NCI-H2196 (cell line): Measurements from ENCODE around the gene CALHM5.

Experiments used
- DNase-seq: peaks from one replicate; lab custom pipeline; 2025; ENCODE audit not compliant: unreplicated experiment; lab: John Stamatoyannopoulos, UW

The CALHM5 gene

GRCh38 chr6:116545651-116546050 is 34.2 kb downstream of the CALHM5 start, which contains the start of gene TRAPPC3L:
TSS of gene TRAPPC3L (minus strand) at chr6:116545684. CDS start at chr6:116545514, 170 bp downstream.
- no peak for DNase-seq

DNA sequence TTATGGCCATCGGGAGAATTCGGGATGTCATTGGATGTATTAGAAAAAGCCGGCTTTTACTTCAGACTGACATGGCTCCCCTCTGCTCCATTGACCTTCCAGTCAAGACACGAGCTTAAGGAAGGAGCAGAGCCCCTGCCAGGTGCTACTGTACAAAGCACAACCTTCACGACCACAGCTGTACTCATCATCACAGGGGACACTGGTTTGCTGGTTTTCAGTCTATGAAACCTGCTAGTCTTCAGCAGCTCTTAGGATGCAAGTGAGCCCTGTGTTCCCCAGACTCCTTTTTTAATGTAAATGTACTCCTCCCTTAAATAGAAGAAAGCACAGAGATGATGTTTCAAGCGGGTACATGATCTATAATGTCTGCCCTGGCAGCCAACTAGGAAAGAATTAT is 35.9 kb downstream of the CALHM5 start:
- DNase-seq, result no peak

- DNase-seq, result no peak
Measured at GRCh38 chr6:116550796-116551195, 39.4 kb downstream of the CALHM5 start.

GRCh38 chr6:116553451-116553850 is 42.0 kb downstream of the CALHM5 start, which contains the start of gene CALHM4:
TSS of gene CALHM4 (plus strand) at chr6:116553751. CDS start at chr6:116553794, 43 bp downstream.
- DNase-seq, result no peak

GRCh38 chr6:116556065-116556464 is 44.6 kb downstream of the CALHM5 start:
- DNase-seq, result no peak

GRCh38 chr6:116556814-116557415 is 45.5 kb downstream of the CALHM5 start:
- no peak for DNase-seq

- DNase-seq, result peak; percentile 87
Measured at GRCh38 chr6:116557893-116558292, 46.5 kb downstream of the CALHM5 start.

GRCh38 chr6:116560130-116560529 is 48.7 kb downstream of the CALHM5 start:
- DNase-seq, result no peak

DNA sequence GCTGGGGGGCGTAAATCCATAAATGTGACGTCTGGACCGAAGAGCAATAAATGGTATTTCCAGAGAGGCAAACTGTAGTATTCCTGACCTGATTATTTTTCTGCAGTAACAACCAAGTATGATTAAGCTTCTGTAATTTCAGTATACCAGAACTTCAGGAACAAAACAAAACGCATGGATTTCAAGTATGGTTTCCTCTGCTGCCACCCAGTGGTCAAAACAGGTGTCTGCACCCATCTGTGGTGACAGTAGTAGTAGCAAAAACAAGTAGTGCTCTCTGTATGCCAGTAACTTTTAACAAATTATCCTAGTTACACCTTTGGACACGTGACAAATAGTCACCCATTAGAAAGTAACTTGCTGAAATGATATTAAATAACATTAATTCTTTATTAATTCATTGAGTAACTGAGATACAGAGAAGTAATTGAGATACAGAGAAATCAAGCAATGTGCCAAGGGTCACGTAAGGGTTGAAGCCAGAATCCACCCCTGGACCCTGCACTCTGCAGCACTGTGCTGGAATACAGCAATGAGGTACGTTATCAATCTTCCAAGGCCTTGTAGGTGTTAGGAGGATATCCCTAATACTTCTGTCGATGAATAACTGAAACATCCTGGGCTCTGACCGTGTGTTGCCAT is 50.1 kb downstream of the CALHM5 start:
- peak; percentile 79 for DNase-seq

GRCh38 chr6:116562019-116562403 is 50.6 kb downstream of the CALHM5 start:
- DNase-seq, result no peak

DNA sequence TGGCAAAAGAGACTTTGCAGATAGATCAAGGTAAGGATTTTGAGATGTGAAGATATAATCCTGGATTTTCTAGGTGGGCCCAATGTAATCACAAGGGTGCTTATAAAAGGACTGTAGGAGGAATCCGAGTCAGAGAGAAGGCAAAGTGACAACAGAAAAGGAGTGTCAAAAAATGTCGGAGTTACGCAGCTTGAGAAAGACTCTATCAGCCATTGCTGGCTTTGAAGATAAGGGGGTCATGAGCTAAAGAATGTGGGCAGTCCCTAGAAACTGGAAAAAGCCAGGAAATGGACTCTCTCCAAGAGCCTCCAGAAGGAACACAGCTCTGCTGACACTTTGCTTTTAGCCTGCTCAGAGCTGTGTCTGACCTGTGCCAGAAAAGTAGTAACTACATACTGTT is 51.2 kb downstream of the CALHM5 start:
- no peak for DNase-seq

DNA sequence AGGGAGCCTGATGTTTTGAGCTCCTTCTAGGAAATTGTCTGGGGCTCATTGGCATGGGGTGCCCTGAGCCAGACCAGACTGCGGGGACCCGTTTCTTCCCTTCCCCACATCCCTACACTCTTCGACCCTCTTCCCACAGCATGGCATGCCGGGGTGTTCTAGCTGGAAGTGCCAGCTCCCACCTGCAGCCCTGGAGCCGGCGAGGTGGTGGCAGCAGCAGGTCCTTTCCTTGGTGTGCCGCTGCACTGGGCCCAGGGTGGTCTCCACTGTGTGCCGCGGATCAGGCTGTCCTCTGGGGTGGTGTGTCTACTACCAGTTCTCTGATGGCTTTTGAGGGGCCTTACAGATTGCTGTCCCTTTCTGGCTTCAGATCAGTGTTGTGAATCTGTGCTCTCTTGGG is 52.4 kb downstream of the CALHM5 start:
- DNase-seq, result no peak

DNA sequence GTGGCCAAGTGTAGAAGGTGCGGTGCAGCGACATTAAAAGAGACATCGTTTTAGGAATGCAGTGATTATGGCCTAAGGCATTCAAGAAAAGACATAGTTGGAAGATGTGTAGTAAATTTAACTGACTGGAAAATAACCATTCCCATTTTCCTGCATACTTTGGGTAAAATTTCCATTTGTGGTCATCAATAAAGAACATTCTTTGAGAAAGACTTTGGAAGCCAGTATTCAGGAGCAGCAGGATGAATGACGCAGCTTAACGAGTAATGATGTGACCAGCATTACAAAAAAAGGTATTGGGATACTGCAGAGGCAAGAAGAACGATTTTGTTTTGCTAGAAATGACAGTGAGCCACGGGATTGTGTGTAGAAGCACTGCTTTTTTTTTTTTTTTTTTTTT is 52.9 kb downstream of the CALHM5 start:
- no peak for DNase-seq

GRCh38 chr6:116564921-116565872 is 53.8 kb downstream of the CALHM5 start:
- no peak for DNase-seq

GRCh38 chr6:116568111-116568510 is 56.7 kb downstream of the CALHM5 start:
- DNase-seq, result no peak

- DNase-seq, result no peak
Measured at GRCh38 chr6:116568821-116569755, 57.6 kb downstream of the CALHM5 start.

DNA sequence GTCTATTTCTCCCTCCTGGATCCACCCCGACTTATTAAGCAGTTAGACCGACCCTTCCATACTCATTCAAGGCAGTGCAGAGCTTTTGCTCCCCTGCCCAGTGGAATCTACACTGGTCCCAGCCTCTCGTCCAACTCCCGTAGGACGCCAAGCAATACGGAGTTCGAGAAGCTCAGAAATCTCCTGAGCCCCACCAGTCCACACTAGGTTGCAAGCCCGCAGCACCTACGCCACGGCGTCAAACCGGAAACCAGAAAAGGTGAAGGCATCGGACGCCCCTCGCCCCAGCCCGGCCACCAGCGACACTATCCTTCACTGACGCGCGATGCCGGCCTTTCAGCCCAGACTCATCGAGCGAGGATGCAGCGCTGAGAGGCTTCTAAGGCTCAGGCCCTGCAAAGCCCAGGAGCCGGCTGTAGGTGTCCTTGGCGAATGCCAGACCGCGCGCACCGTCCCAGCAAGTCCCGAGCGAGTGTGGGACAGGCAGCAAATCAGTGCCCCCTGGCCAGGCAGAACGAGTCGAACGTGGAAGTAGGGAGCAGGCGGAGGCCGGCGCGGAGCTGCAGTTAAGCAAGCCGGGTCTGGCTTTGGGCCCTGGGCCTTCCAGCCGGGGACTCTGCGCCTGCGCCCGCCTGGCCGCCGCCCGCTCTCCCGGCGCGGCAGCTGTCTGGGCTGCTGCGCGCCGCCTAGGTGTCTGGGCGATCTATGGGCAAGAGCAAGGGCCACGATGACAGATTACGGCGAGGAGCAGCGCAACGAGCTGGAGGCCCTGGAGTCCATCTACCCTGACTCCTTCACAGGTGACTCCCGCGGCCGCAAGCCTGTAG is 59.6 kb downstream of the CALHM5 start, which contains the start of gene RWDD1:
Gene RWDD1, plus strand, starts transcription at position 649 of the 827 bp plus-strand sequence. Its CDS starts 79 bp downstream, at position 728.
- peak; percentile 96 for DNase-seq

- DNase-seq, result no peak
Measured at GRCh38 chr6:116571683-116572000, 60.2 kb downstream of the CALHM5 start.

DNA sequence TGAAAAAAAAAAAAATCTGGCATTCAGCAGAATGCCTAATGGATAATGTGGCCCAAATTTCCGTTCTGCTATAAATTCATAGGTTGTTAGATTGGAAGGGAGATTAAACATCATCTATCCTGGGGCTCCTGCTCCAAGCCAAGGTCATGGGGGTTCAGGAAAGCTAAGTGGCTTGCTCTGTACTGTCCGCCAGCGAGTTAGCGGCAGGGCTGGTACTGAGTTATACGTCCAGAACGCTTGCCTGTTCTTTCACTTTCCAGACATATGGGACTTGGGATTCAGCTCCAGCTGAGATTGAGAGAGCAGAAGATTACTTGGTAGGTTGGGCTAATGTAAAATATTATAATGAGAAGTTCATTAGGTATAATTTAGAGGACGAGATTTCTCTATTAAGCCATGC is 60.7 kb downstream of the CALHM5 start:
- peak; percentile 10 for DNase-seq
